KMS-11 (cell line): ENCODE data around the gene FXR1.
"Not testable (repeated sequence)": the region's sequence is repeated elsewhere in the genome, so short reads cannot be mapped to it uniquely, and the experiment has no call there.

Experiments used
- H2AFZ ChIP-seq: fragments of 200-600 bp; sonication (generic); 2 replicates; pipeline ENCODE4 v1.6.1; 2016; ENCODE audit warnings: antibody characterized with exemption, mixed run types, low read depth
- H3K27ac ChIP-seq: fragments of 200-600 bp; sonication (generic); 2 replicates; pipeline ENCODE4 v1.6.1; 2016; ENCODE audit warnings: mild to moderate bottlenecking, mixed run types
- H3K27me3 ChIP-seq: fragments of 200-600 bp; sonication (generic); 2 replicates; pipeline ENCODE4 v1.6.1; 2017; ENCODE audit warnings: mild to moderate bottlenecking, low read depth, mixed run types, moderate library complexity; ENCODE audit not compliant: insufficient read depth
- H3K36me3 ChIP-seq: fragments of 200-600 bp; sonication (generic); 2 replicates; pipeline ENCODE4 v1.6.1; 2017; ENCODE audit warnings: mild to moderate bottlenecking, mixed run types; ENCODE audit not compliant: insufficient read depth
- H3K4me1 ChIP-seq: fragments of 200-600 bp; sonication (generic); 2 replicates; pipeline ENCODE4 v1.6.1; 2016; ENCODE audit warnings: mild to moderate bottlenecking, low read depth, mixed run types; ENCODE audit not compliant: poor library complexity, severe bottlenecking
- H3K4me2 ChIP-seq: fragments of 200-600 bp; sonication (generic); 2 replicates; pipeline ENCODE4 v1.7.0; 2016; ENCODE audit warnings: mild to moderate bottlenecking, mixed run types
- H3K4me3 ChIP-seq: fragments of 200-600 bp; sonication (generic); IDR thresholded peaks from 2 replicates; pipeline ENCODE4 v1.6.1; 2017; ENCODE audit warnings: low read depth, low read length, mixed read lengths; ENCODE audit not compliant: insufficient read depth
- H3K79me2 ChIP-seq: fragments of 200-600 bp; sonication (generic); 2 replicates; pipeline ENCODE4 v1.6.1; 2016; ENCODE audit warnings: low read depth, mixed run types; ENCODE audit not compliant: insufficient read depth
- H3K9ac ChIP-seq: fragments of 200-600 bp; sonication (generic); 2 replicates; pipeline ENCODE4 v1.6.1; 2016; ENCODE audit warnings: mild to moderate bottlenecking, mixed run types
- H4K20me1 ChIP-seq: fragments of 200-600 bp; sonication (generic); 2 replicates; pipeline ENCODE4 v1.6.1; 2016; ENCODE audit warnings: mild to moderate bottlenecking, mixed run types; ENCODE audit not compliant: insufficient read depth
- CTCF ChIP-seq: fragments of 200-600 bp; sonication (generic); conservative IDR thresholded peaks from 2 replicates; pipeline ENCODE4 v1.6.1; 2017; ENCODE audit warnings: low read depth, mild to moderate bottlenecking, antibody characterized with exemption, low read length, moderate library complexity, mixed read lengths

Gene FXR1

DNA sequence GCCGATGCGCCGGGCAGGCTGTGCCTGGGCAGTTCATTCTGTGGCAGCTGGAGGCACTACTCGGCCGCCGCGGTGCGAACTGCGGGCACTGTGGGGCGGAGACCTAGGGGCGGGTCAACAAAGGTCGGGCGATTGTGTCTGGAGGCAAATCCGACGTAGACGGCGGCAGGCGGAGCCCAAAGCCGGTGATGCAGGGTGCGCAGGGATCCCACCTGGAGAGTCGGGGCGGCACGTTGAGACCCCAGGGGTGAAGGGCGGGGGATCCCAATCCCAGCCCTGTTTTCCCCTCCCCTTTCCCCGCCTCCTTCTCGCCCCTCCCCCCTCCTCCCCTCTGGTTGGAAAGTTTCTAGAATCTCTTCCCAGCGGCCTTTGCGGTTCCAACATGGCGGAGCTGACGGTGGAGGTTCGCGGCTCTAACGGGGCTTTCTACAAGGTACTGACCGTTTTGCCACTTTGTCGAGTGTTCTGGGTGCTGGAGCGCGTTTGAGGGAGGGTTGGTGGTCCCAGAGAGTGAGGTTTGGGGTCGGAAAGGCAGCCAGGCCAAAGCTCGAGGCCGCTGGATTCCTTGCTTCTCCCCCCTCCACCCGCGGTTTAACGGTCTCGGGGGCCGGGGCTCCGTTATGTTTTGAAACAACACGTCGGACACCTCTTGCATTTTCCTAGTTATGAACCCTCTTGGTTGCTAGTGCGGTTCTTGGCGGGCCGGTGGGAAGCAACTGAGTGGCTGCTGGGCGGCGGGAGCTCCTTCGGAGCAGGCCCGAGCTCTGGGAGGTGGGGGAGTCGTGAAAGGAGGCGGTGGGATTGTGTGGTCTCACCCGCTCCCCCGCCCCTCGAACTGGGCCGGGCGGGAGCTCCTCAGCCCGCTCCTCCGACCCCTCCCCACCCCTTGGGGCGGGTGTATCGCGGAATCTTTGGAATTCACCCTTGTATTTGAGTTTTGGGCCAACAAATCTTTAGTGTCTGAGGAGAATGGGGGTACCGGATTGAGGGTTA is at the start of gene FXR1:
FXR1 (plus strand) TSS at position 367 of the 993 bp plus-strand sequence; CDS start at position 383, 16 bp downstream.
- TF ChIP-seq CTCF: peak; percentile 12; the same call in 1 of the 2 replicates
- Histone ChIP-seq H3K9ac (peak within 1 kb of the TSS; percentile 94), H3K36me3 (peaks cover 17% of the 10 kb centered on the region; the same call in 1 of the 2 replicates), H2AFZ (peak within 1 kb of the TSS; percentile 84), H3K4me1 (peaks cover 46% of the 10 kb centered on the region), H3K4me3 (peak within 1 kb of the TSS; percentile 94), H3K27me3 (no peaks in the 10 kb centered on the region), H4K20me1 (peaks cover 34% of the 10 kb centered on the region), H3K79me2 (peaks cover 51% of the 10 kb centered on the region), H3K4me2 (peak within 1 kb of the TSS; percentile 83), H3K27ac (peak within 1 kb of the TSS; percentile 94)

- Histone ChIP-seq H2AFZ (no peak overlapping the region), H3K79me2 (no peaks in the 10 kb centered on the region), H3K4me3 (no peak overlapping the region), H3K4me2 (no peak overlapping the region), H3K27ac (no peak overlapping the region), H3K27me3 (no peaks in the 10 kb centered on the region), H3K36me3 (no peaks in the 10 kb centered on the region), H3K4me1 (no peaks in the 10 kb centered on the region), H3K9ac (no peak overlapping the region), H4K20me1 (no peaks in the 10 kb centered on the region)
- no peak for TF ChIP-seq CTCF
Measured at GRCh38 chr3:180870008-180870699, 42.3 kb upstream of the FXR1 start.

GRCh38 chr3:180871901-180872300 is 40.6 kb upstream of the FXR1 start:
- Histone ChIP-seq H3K4me1 (no peaks in the 10 kb centered on the region), H3K27ac (no peak overlapping the region), H3K4me2 (no peak overlapping the region), H3K79me2 (no peaks in the 10 kb centered on the region), H3K4me3 (no peak overlapping the region), H2AFZ (no peak overlapping the region), H3K27me3 (no peaks in the 10 kb centered on the region), H3K9ac (no peak overlapping the region), H4K20me1 (no peaks in the 10 kb centered on the region), H3K36me3 (no peaks in the 10 kb centered on the region)
- no peak for TF ChIP-seq CTCF

DNA sequence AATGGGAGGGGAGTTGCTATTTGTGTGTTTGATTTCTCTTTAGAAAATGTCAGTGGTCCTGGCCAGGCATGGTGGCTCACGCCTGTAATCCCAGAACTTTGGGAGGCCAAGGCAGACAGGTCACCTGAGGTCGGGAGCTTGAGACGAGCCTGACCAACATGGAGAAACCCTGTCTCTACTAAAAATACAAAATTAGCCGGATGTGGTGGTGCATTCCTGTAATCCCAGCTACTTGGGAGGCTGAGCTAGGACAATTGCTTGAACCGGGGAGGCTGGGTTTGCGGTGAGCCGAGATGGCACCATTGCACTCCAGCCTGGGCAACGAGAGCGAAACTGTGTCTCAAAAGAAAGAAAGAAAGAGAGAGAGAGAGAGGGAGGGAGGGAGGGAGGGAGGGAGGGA is 40.0 kb upstream of the FXR1 start:
- not testable (repeated sequence) for H3K27ac ChIP-seq, H2AFZ ChIP-seq

More for the DNA sequence above, 40.0 kb upstream of the FXR1 start:
- not testable (repeated sequence) for H3K27me3 ChIP-seq, H3K4me3 ChIP-seq, H3K4me1 ChIP-seq, H3K9ac ChIP-seq, H3K36me3 ChIP-seq, H4K20me1 ChIP-seq, H3K4me2 ChIP-seq, H3K79me2 ChIP-seq
